ENCODE measurements around the gene PTPRN2. TPM values are rescaled to one million over a fixed set of nuclear protein-coding genes. Genes with fewer than 3 reads are reported as not detected.

Gene PTPRN2
- total and polyA plus RNA-seq, 2 donors (not counting 1 experiment from before 2014, with no cell fraction given), result 0.54 to 1.2 TPM

GRCh38 chr7:158176561-158177173, 411.0 kb downstream of the PTPRN2 start:
- no peaks in the 10 kb centered on the region for H3K4me1 ChIP-seq (ENCODE audit: control insufficient read depth, extremely low read depth, insufficient read depth, low read length)
- H3K4me3 ChIP-seq (replicated peaks in 1 of 4; ENCODE audit: control extremely low read depth in 1 of 4, insufficient read depth in 1 of 4, low read depth in 3 of 4, low read length in 4 of 4), result no peak overlapping the region
- no peaks in the 10 kb centered on the region for H4K20me1 ChIP-seq (ENCODE audit: control insufficient read depth, extremely low read depth, insufficient read depth, low read length)
- H3K27me3 ChIP-seq (ENCODE audit: control insufficient read depth, insufficient read depth, low read length), result no peaks in the 10 kb centered on the region
- no peak overlapping the region for H3K4me2 ChIP-seq (ENCODE audit: extremely low read depth, insufficient read depth, low read length)
- no peak overlapping the region for H3K27ac ChIP-seq (ENCODE audit: insufficient read depth, low read length)
- no peak overlapping the region for H3K9ac ChIP-seq (ENCODE audit: insufficient read depth, low read length)
- H3K9me3 ChIP-seq (ENCODE audit: control insufficient read depth, insufficient read depth, low read depth, low read length), result peaks cover 2% of the 10 kb centered on the region
- no peak overlapping the region for H2AFZ ChIP-seq (ENCODE audit: low read length)
- H3K36me3 ChIP-seq (ENCODE audit: control insufficient read depth, insufficient read depth, low read length), result no peaks in the 10 kb centered on the region
- no peaks in the 10 kb centered on the region for H3K79me2 ChIP-seq (ENCODE audit: control insufficient read depth, insufficient read depth, low read length)
- no peak for DNase-seq (ENCODE audit: low read depth in 2 of 2)
- no peak for TF ChIP-seq CTCF (conservative IDR thresholded peaks at IDR 0.05 in 1 of 2, IDR thresholded peaks at IDR 0.05 in 1 of 2; ENCODE audit: low read depth in 1 of 2, low read length in 2 of 2)
- TF ChIP-seq EZH2 (IDR thresholded peaks at IDR 0.05; ENCODE audit: low read length, missing control alignments), result no peak

GRCh38 chr7:158175779-158176178, 411.8 kb downstream of the PTPRN2 start:
- DNase-seq (ENCODE audit: low read depth in 2 of 2), result no peak
- no peak for TF ChIP-seq EZH2 (IDR thresholded peaks at IDR 0.05; ENCODE audit: low read length, missing control alignments)
- TF ChIP-seq CTCF (conservative IDR thresholded peaks at IDR 0.05 in 1 of 2, IDR thresholded peaks at IDR 0.05 in 1 of 2; ENCODE audit: low read depth in 1 of 2, low read length in 2 of 2), result no peak
- no peaks in the 10 kb centered on the region for H3K4me1 ChIP-seq (ENCODE audit: control insufficient read depth, extremely low read depth, insufficient read depth, low read length)
- H3K79me2 ChIP-seq (ENCODE audit: control insufficient read depth, insufficient read depth, low read length), result no peaks in the 10 kb centered on the region
- no peak overlapping the region for H3K4me3 ChIP-seq (replicated peaks in 1 of 4; ENCODE audit: control extremely low read depth in 1 of 4, insufficient read depth in 1 of 4, low read depth in 3 of 4, low read length in 4 of 4)
- no peak overlapping the region for H3K4me2 ChIP-seq (ENCODE audit: extremely low read depth, insufficient read depth, low read length)
- no peaks in the 10 kb centered on the region for H3K27me3 ChIP-seq (ENCODE audit: control insufficient read depth, insufficient read depth, low read length)
- no peak overlapping the region for H3K27ac ChIP-seq (ENCODE audit: insufficient read depth, low read length)
- peaks cover 2% of the 10 kb centered on the region for H3K9me3 ChIP-seq (ENCODE audit: control insufficient read depth, insufficient read depth, low read depth, low read length)
- H2AFZ ChIP-seq (ENCODE audit: low read length), result no peak overlapping the region
- no peaks in the 10 kb centered on the region for H3K36me3 ChIP-seq (ENCODE audit: control insufficient read depth, insufficient read depth, low read length)
- H4K20me1 ChIP-seq (ENCODE audit: control insufficient read depth, extremely low read depth, insufficient read depth, low read length), result no peaks in the 10 kb centered on the region
- no peak overlapping the region for H3K9ac ChIP-seq (ENCODE audit: insufficient read depth, low read length)

GRCh38 chr7:158174947-158175346, 412.7 kb downstream of the PTPRN2 start:
- Histone ChIP-seq H3K79me2 (ENCODE audit: control insufficient read depth, insufficient read depth, low read length) (no peaks in the 10 kb centered on the region), H3K4me2 (ENCODE audit: extremely low read depth, insufficient read depth, low read length) (no peak overlapping the region), H3K36me3 (ENCODE audit: control insufficient read depth, insufficient read depth, low read length) (no peaks in the 10 kb centered on the region), H3K27me3 (ENCODE audit: control insufficient read depth, insufficient read depth, low read length) (no peaks in the 10 kb centered on the region), H3K4me1 (ENCODE audit: control insufficient read depth, extremely low read depth, insufficient read depth, low read length) (no peaks in the 10 kb centered on the region), H2AFZ (ENCODE audit: low read length) (no peak overlapping the region), H3K9ac (ENCODE audit: insufficient read depth, low read length) (no peak overlapping the region), H3K9me3 (ENCODE audit: control insufficient read depth, insufficient read depth, low read depth, low read length) (peaks cover 2% of the 10 kb centered on the region), H3K4me3 (replicated peaks in 1 of 4; ENCODE audit: control extremely low read depth in 1 of 4, insufficient read depth in 1 of 4, low read depth in 3 of 4, low read length in 4 of 4) (no peak overlapping the region), H3K27ac (ENCODE audit: insufficient read depth, low read length) (no peak overlapping the region), H4K20me1 (ENCODE audit: control insufficient read depth, extremely low read depth, insufficient read depth, low read length) (no peaks in the 10 kb centered on the region)
- TF ChIP-seq EZH2 (IDR thresholded peaks at IDR 0.05; ENCODE audit: low read length, missing control alignments) (no peak), CTCF (conservative IDR thresholded peaks at IDR 0.05 in 1 of 2, IDR thresholded peaks at IDR 0.05 in 1 of 2; ENCODE audit: low read depth in 1 of 2, low read length in 2 of 2) (no peak)
- no peak for DNase-seq (ENCODE audit: low read depth in 2 of 2)

Measured in fibroblast of lung (primary cell).